Germinal center (tissue), 1 donor: ENCODE results near the gene PEX1.
"Not testable (repeated sequence)": the region's sequence is repeated elsewhere in the genome, so short reads cannot be mapped to it uniquely, and the experiment has no call there.

Experiments used
- DNase-seq: peaks from one replicate; pipeline ENCODE4 v3.0.0; 2012; ENCODE audit warnings: mixed read lengths, low spot score

The PEX1 gene

DNA sequence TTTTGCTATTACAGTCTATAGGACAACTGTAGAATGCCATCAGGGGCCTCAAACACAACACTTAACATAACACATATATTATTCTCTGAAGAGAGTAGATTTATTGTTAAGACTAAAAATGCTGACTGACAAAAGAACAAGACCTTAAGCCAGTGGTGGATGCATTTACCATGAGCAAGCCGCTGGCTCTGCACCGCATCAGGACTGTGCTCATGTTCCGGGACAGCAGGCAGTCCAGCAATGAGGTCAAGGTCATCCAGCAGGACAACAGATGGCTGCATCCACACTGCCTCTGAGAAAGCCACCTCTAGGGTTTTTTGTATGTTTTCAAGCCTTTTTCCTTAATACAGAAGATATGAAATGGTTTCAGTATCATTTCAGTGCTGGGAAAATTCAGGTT lies 23.8 kb downstream of the PEX1 start:
- no peak for DNase-seq

DNA sequence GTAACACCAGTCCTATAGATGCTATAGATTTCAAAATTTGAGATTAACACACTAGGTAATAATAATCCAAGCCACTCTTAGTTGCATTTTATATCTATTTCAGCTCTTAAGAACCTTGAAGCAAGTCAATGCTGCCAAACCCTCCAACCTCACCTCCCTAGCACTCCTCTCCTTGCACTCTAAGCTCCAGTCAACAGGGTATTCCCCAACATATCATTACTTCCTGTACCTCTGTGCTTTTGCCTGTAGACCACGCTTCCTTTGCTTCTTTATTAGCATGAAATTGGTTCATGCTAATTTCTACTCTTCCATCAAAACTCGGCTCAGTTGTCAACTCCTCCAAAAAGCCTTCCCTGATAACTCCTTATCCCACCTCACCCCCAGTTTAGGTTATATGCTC lies 24.6 kb downstream of the PEX1 start:
- DNase-seq = no peak

DNA sequence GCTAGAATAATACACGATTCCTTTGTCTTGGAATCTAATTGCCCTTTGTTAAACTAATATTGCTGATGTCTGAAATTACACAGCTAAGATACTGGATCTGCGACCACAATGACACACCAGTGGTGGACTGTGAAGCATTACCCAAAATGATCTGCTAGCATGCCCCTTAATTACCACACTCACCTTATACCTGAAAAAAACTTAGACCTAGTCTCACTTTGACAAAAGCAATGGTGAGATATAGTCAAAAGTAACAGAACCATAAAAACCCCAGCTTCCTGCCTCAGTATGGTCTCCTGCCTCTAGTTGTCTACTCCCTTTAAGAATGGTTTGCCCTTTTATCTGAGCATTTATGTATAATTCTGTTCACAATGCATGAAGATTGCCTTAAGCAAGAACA lies 29.8 kb downstream of the PEX1 start:
- DNase-seq = no peak

DNA sequence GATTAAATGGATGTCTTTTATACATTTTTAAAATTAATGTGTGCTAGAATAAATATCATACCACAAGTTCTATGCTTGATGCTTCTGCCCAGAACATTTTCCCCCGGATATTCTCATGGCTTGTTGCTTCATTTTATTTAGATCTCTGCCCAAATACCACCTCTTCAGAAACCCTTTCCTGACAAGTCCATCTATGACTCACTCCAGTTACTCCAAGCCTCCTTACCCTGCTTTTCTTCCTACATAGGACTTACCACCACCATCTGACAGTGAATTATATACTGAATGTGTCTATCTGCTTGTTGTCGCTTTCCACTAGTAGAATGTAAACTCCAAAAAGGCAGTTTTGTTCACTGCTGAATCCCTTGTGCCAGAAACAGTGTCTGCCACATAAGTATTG lies 31.4 kb downstream of the PEX1 start:
- DNase-seq = no peak

DNA sequence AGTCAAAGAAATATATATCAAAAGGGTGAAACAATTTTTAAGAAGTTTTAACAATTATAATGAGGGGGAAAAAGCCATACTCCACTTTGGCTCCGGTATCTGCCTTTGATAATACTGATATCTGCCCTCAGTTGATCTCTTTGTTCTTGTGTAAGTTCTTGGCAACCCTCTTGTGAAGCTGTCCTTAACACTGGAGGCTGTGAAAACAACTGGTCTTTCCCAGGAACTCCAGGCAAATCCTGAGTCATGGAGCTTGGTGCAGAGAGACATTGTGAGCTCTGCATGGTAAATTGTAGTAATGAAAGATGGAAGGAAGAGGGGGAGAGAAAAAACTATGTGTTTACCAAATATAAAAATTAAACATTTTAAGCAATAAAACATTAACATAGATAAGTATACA lies 38.7 kb downstream of the PEX1 start:
- DNase-seq = no peak

DNA sequence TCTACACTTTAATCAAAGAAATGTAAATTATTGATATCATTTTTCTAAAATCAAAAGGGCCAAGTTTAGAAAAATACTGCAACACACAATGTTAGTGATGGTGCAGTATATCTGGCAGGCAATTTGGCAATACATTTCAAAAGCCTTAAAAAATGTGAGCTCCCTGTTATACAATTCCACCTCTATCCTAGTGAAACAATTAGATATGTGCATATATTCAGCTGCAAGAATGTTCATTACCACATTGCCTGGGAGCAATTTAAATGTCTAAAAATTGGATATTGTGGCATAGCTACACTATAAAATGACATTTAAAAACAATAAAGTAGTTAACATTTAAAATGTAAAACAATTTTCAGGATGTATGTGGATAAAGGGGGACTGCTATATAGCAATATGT lies 40.5 kb downstream of the PEX1 start:
- no peak for DNase-seq

DNA sequence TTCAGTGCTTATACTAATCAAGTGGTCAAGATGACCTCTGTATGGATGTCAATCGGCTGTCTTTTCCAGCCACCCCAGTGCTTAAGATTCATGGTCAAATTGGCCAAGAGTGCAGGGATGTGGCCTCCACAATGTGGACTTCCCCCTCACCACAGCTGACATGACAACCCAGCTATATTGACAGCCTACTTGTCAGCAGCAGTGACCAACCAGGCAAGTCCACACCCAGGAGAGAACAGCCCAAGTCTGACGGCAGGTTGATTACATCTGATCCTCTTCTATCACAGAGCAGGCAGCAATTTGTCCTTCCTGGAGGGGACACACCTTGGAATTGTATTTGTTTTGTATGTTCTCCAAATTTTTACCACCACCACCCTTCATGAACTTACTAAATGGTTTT lies 42.3 kb downstream of the PEX1 start:
- DNase-seq = no peak

DNA sequence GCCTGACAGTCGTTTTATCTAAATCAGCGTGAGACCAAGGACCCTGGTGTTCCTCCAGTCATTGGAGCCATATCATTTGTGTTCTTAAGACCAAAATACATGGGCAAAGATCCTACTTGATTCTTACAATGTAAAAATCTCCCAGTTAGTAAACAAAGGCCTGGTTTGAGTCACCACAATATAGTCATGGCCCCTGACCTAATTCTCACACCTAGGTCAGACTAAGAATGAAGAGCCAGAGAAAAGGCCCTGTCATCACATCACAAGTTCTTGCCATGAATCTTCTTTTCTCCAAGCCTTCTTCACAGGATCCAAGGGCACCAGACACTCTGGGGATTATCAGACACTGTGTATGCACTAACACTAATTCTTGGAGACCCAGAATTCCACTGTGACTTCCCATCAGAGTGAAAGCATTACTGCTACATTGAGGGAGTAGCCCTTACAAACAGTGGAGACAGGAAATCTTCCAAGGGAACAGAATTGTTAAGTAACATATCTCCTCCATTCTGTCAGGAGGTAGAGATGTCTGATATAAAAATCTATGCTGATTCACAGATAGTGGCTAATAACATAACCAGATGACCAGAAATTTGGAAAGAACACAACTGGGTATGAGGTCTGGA lies 42.9 kb downstream of the PEX1 start:
- no peak for DNase-seq

DNA sequence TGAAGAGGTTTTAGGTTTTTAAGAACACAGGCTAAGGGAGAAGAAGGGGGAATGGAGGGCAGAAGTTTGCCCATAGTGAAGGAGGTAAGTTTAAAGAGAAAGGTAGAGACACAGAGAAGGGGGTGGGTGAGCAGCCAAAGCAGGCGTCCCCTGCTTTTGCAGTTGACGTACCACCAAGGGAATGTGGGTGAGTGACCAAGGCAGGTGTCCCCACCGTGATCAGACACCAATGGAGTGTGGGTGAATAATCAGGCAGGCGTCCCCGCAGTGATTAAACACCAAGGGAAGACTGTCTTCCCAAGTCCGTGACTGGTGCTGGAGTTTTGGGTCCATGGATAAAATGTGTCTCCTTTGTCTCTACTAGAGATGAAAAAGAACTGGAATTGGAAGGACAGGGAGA lies 44.1 kb downstream of the PEX1 start:
- not testable (repeated sequence) for DNase-seq

DNA sequence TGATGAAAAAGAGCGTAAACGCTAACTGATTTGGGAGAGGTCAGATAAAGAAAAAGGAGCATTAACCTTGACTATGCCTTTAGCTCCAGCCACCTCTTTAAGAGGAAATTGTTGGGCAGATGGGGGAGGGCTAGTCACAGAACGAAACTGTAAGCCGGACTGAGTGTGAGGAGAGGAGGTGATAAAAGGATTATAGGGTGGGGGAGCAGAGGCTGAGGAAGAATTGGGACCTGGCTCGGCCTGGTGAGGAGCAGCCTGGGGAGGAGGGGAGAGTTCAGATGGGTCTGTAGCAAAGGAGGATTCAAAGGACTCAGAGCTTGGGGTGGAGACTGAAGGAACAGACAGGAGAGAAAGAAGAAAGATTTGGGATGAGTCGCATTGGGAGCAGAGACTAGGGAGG lies 44.7 kb downstream of the PEX1 start:
- DNase-seq = not testable (repeated sequence)

DNA sequence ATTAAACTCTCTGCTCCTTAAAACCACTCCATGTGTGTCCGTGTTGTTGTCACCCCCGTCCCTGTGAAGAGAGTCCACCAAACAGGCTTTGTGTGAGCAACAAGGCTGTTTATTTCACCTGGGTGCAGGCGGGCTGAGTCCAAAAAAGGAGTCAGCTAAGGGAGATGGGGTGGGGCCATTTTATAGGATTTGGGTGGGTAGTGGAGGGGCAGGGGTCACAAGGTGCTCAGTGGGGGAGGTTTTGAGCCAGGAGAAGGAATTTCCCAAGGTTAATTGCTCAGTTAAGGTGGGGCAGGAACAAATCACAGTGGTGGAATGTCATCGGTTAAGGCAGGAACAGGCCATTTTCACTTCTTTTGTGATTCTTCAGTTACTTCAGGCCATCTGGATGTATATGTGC lies 49.2 kb downstream of the PEX1 start:
- DNase-seq = not testable (repeated sequence)

DNA sequence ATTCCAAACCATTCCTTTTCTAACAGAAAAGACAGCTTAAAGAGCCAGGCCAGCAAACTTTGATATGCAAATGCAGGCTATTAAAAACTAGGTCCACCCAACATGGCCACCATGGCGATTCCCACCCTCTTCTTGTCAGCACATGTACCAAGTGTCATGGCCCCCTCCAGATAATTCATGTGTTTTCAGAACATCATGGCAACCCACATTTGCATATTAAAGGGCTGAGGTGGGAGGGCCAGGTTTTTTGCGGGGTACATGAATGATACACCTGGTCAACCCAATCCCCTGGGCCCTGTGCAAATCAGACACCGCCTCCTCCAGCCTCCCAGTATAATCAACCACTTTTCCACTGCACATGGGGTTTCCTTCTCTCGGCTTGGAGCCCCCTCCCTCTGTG lies 49.6 kb downstream of the PEX1 start:
- DNase-seq = no peak

DNA sequence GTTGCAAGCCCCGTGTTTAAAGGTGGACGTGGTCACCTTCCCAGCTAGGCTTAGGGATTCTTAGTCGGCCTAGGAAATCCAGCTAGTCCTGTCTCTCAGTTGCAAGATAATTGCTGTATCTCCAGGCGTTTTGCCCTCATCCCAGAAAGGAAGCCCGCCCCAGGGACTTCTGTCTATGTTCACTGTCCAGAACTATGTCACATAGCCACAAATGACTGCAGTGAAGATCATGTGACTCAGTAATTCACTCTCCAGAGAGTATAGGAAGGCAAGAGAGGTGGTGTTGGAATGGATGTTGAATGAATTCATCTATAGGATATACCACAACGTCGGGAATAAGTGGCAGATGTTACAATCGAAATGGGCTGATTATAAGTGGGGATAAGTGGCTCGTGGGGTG lies 50.2 kb downstream of the PEX1 start:
- DNase-seq = no peak

DNA sequence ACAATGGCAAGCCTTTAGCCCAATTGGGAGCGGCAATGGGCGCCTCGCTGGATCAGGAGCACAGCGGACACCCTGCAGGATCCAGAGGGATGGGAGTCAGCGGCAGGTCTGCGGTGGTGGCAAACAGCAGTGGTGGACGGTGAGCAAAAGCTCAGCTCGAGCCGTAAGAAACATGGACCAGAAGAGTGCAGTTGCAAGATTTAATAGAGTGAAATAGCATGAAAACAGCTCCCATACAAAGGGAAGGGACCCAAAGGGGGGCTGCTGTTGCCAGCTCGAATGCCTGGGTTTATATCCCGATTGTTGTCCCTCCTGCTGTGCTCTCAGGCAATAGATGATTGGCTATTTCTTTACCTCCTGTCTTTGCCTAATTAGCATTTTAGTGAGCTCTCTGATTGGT lies 50.6 kb downstream of the PEX1 start, which contains the start of gene ERVW-1:
ERVW-1 (minus strand) TSS at position 266 of the 400 bp plus-strand sequence. CDS start 7,565 bp downstream, outside the sequence.
- not testable (repeated sequence) for DNase-seq

DNA sequence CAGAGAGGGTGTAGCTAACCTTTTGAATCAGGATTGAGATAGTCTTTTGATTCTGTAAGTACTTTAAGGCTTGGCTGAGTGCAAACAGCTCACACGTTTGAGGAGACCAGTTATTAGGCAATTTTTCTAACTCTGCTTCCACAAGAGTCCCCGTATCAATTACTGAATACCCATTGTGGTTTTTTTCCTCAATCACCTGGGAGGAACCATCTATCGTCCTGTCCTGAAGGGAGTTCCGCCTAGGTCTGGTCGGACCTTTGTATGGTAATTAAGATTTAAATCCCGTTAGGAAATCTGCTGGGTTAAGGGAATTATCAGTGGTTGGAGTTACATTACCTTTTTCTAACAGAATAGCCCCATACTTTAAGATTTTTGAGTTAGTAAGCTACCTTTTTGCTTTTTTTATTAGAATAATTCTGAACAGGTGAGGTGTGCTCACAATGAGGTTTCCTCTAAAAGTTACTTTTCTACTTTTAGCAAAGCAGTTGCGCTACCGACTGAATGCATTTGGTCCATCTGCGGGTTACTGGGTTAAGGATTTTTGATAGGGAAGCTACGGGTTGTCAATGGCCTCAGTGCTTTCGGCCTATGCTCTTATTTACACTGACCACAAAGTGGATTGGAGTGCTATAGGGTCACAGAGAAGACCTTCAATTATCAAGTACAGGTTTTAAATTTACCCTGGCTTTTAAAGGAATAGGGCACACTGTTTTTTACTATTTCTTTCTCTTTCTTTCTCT lies 52.3 kb downstream of the PEX1 start:
- not testable (repeated sequence) for DNase-seq

DNA sequence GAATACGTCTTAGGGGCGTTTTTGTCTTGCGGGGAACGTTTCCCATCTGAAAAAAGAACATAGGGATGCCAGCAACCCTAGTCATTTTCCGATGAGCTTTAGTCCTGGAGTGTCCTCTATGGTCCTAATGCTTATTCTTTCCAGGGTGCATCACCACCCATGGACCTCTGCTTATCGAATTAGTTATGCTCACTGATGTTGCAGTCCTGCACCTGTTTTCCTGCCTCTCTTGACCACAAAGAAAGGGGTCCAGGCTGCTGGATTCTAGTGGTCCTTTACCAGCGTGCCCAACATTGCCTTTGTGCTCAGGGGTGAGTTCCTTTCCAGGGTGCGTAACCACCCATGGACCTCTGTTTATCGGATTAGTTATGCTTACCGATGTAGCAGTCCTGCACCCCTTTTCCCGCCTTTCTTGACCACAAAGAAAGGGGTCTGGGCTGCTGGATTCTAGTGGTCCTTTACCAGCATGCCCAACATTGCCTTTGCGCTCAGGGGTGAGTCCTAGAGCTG lies 53.0 kb downstream of the PEX1 start:
- DNase-seq = not testable (repeated sequence)

DNA sequence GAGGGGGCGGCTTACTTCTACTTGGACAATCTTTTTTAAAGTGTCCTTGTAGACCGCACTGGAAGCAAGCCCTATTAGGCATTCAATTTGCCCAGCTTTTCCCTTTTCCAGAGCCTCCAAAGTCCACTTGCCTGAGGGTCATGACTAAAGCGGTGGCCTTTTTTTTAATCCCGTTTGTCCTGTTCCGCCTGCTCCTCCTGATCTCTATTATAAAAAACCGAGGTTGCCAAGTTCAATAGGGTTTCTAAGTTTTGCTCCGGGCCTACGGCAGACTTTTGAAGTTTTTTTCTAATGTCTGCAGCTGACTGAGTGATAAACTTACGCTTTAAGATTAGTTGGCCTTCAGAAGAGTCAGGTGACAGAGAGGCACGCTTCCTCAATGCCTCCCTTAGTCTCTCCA lies 54.3 kb downstream of the PEX1 start:
- not testable (repeated sequence) for DNase-seq

DNA sequence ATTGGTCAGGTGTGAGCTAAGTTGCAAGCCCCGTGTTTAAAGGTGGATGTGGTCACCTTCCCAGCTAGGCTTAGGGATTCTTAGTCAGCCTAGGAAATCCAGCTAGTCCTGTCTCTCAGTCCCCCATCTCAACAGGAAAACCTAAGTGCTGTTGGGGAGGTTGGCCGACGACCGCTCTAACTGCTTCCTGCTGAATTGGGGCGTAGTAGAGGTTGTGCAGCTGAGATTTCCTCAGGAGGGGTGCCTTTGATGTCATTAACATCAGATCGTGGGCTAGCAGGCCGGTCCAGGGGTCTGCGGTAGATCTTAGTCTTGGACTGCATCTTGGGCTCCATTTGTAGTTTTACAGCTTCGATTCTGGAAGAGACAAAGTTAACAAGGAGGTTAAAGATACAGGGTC lies 59.7 kb downstream of the PEX1 start:
- not testable (repeated sequence) for DNase-seq

DNA sequence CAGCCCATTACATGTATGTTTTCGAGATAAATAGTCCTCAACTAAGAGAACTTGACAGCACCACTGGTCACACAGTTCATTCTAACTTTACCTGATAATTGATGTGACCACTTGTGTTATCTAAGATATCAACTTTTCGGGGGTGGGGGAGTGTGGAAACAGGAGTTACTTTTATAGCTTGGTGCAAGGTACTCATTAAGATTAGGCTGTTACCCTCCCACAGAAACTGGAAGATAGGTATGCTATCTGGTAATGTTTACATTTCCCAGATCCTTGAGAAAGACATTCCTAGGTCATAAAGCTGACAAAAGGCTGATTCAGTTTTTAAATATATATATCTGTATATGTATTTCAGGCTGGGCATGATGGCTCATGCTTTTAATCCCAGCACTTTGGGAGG lies 61.6 kb downstream of the PEX1 start:
- no peak for DNase-seq

DNA sequence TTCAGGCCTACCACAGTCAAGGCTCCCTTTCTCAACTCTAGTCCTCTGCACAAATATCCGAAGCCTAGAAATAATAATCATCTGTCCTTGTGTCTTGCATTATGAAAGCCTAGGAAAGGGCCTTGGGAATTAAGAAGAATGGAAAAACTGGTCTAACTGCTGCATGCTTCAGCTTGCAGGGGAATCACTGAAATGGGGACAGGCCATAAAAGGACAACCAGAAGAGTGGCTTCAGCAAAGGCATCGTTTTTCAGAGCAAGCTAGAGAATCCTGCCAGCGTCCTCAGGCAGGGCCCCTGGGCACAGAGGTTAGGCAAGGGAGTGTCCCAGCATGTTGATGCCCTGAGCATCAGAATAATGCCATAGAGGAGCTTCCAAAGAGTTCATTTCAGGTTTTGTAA lies 63.8 kb downstream of the PEX1 start:
- DNase-seq = no peak

DNA sequence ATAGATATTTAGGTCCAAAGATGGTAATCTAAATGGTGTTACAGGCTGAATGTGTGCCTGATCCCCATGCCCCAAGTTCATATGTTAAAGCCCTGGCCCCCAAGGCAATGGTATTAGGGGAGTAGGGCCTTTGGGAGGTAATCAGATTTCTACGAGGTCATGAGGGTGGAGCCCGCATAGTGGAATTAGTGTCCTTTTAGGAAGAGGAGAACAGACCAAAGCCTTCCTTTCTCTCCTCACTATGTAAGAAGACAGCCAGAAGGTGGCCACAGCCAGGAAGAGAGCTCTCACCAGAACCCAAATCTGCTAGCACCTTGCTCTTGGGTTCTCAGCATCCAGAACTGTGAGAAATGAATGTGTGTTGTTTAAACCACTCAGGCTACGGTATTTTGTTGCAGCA lies 65.8 kb downstream of the PEX1 start:
- DNase-seq = no peak

DNA sequence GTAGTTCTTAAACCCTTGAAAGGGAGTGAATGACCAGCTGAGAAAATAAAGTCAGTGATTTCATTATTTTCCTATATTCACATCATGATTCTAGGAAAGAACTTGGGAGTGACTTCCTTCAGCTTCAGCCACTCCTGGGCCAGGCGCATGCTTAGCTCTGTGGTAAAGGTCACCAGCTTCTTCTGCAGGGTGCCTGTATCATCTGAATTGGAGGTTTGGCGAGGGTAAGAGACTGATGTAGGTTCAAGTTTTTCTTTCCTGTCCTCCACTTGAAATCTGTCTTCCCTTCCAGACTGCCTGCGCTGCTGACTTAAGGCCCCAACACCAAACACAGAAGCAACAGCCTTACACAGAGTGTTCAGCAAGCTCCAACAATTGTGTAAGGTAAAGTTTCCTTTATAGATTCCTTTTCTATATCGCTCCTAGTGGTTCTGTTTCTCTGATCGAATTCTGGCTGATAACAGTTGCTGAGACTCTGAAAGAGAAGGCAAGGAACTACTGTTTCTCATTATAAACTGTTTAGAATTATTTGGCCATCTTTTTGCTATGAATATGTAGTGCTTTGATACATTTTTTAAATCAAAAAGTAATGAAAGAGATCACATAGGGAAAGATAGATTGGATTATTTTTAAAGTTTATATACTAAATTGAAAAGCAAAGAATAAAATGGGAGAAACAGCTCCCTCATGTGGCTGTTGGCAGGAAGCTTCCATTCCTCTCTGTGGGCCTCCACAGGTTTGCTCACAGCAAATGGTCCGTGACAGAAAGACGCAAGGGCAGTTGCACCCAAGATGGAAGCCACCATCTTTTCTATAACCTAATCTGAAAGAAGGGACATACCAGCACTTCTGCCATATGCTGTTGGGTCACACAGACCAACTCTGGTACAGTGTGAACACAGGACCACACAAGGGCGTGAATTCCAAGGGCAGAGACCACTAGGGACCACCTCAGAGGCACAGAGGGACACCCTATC lies 67.0 kb downstream of the PEX1 start:
- peak; percentile 50 for DNase-seq
